GM23248 (cell line): ENCODE measurements around the gene TMEM59.

Experiments used
- EZH2 ChIP-seq: fragments of 200-600 bp; sonication (generic); IDR thresholded peaks from 2 replicates; pipeline ENCODE4 v1.6.1; 2018; ENCODE audit warnings: antibody characterized with exemption, mild to moderate bottlenecking; ENCODE audit not compliant: insufficient read depth, poor library complexity, severe bottlenecking
- EZH2phosphoT487 ChIP-seq: fragments of 200-600 bp; sonication (generic); IDR thresholded peaks from 2 replicates; pipeline ENCODE4 v1.6.1; 2018; ENCODE audit warnings: antibody characterized with exemption, moderate library complexity, mild to moderate bottlenecking, low read depth; ENCODE audit not compliant: insufficient read depth

DNA sequence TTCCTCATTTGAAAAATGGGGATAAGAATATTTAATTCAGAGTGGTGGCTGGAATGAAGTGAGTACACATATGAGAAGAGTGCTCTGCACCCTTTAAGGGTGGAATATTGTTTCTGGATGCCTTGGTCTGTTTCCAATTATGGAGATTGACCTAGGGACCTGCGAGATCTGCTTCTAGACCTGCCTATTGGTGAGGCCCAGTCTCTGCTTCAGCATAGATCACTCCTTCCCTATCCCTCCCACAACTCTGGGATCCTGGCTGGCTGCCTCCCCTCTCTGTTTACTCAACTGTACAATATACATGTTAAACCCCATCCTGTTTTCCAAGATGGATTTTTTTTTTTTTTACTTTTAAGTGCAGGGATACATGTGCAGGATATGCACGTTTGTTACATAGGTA, 28.6 kb downstream of the TMEM59 start:
- TF ChIP-seq EZH2 (no peak), EZH2phosphoT487 (no peak)
